Ramos (cell line): Measurements from ENCODE around the gene CLSTN3.

ENCODE experiments used
- in situ Hi-C: fragments of 300-500 bp; cut with MboI; formaldehyde crosslinking; loops from one replicate; pipeline ENCODE4 v1.14.3; 2022; ENCODE audit warnings: low sequenced_read_pairs; ENCODE audit not compliant: unreplicated experiment

CLSTN3 gene

DNA sequence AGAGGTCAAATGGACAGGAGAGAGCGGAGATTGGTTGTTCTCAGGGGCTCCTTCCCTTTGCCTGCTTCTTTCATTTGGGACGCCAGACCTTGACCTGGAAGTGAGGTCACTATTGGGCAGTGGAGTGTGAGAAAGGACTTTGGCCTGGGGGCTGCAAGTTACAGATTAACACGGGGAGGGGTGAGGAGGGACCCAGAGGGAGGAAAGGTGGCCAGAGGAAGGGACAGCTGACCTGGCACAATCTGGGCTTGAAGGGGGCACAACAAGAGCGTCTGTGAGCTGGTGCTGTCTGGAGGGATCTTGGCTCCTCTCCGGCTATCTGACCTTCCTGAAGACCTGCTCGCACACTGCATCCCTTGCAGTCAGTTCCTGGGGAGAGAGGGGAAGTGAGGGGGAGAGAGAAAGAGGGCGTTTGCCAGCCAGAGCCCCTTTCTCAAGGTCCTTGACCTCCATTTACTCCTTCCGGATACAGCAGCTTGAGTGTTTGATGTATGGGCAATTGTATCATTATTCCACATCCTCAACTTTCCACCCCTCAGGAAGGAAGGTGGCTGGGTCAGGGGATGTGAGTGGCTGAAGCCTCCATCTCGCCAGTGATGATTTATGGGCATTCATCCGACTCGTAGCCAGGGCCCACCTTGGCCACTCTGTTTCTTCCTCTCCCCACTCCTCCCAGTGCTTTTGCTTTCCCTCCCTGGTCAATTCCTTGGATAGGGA is 6.2 kb upstream of the CLSTN3 start:
- in situ Hi-C loops = no loop called here

DNA sequence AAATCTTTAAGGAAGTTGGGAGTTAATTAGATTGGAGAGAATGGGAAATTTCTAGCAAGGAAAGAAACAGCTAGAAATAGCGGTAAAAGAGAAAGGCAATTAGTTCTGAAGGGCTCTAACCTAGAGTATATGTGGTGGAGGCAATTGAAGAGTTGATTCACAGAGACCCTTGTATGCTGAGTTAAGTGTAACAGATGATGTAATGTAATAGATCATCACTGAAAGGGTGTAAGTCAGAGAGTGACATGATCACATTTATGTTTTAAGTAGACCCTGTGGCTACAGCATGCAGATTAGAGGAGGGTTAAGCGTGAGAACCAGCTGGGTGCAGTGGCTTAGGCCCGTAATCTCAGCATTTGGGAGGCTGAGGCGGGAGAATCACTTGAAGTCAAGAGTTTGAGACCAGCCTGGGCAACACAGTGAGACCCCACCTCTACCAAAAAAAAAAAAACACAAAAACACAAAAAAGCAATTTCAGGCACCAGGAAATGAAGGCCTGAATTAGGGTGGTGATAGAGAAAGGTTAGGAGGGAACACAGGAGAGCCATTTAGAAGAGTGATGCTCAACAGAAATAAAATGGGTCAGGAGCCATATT is 4.4 kb upstream of the CLSTN3 start:
- in situ Hi-C loops = no loop called here

DNA sequence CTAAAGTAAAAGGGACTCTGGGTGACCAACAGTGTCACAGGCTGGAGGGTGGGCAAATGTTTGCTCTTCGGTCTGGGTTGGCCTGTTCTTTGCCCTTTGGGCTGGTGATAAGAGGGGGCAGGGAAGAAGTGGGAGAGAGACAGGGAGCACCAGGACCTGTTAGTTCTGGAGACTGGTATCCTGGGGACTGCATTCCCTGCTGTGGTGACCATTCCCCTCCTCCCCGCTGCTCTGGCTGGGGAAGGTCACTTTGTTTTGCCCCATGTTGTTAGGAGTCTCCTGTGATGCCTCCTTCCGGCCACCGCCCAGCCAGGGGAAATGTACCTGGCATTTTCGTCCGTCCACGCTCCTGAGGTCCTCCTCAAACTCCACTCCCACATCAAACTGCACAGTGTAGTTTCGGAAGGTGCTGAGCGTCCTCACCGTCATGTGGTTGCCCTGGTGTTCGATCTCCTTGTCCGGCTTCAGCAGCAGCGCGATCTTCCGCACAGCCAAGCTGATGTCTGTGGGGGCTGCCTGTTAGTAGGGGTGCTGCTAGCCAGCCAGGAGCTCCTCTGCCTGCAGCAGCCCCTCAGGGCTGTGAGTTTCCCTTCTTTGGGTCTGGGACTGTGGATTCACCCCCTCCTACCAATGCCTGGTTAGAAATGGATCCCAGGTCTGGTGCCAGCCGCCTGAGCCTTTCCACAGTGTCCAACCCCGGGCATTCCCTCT is 2.1 kb upstream of the CLSTN3 start:
- in situ Hi-C loops = no loop called here

DNA sequence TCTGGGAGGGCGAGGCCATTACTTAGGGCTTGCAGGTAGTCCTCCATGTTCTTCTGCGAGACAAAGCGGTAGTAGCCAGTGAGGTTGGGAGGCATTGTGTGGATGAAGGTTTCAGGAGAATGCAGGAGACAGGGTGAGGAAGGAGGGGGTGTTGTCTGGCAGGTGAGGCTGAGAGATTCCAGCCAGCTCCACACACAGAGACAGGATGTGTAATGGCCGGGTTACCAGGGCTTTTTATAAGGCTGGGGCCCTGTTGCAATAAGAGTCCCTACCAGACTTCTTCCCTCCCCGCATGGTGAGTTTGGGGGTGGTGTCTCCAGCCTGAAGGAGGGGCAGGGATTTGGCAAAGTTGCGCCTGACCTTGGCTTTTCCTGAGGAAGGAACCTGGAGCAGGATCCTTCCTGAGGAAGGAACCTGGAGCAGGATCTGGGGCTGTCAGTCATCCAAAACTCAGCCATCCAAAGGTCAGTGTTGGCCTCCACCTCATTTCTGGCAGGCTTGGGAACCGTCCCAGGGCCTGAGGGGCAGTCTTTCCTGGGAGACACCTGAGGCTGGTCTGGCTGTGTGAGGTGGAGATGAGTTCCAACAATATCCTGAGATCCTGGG is 1.4 kb upstream of the CLSTN3 start, which contains the start of gene RBP5:
RBP5 (minus strand) TSS at position 209 of the 606 bp plus-strand sequence; CDS start at position 95, 114 bp downstream.
- in situ Hi-C loops = no loop called here

DNA sequence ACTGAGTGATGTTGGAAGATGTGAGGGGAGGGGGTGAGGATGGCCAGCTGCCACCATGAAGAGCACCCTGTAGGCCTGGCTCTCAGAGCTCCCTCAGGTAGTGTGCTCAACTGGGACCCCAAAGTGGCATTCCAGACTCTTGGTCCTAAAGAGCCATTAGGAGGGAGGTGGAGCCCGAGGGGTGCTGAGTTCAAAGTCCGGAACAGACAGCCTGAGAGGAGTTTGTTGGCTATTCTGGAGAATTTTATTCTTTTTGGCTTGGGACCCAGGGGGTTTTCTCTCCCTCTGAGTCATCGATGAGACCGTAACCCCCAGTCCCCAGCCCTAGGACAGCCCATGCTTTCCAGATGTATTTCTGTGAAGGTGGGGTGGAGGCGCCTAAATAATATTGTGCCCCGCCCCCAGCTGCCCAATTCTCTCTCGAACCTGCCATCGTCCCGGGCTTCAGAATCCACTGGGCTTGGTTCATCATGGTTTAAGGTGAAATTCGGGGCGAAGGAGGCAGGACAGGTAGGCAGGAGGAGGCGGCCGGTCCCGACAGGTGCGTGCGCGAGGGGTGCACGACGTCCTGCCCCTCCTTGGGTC is 792 bp upstream of the CLSTN3 start:
- in situ Hi-C loops = no loop called here

DNA sequence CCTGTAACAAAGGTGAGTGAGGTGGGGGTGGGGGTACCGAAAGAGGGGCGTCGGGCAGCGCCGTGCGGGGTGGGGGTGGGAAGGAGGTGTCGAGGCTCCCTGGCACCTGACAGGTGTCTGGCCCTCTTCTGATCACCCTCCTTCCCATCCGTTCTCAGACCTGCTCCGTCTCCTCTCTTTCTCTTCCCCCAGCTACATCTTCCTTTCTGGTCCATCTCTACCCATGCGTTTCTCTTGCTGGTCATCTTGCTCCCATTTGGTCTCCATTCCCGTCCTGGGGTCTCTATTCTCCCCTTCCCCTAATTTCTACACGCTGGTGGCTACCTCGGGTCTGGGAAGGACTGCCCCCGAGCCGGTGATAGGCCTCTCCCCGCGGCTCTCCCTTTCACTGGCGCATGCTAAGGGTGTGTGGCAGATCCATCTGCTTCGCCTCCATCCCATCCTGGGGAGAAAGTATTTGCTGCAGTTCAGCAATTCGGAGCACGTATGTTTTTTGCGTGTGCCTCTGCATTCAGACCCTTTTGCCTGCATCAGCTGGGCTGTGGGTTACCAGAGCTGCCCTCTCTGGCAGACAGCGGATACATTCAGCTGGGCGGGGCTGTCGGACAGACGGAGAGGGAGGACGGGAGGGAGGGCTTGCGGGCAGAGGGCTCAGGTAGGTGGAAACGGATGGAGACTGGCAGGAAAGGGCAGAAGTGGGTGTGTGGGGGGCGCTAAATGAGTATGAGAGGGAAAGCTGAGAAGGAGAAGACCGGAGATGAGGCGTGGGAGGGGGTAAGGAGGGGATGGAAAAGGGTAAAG is 730 bp downstream of the CLSTN3 start:
- in situ Hi-C loops = no loop called here

DNA sequence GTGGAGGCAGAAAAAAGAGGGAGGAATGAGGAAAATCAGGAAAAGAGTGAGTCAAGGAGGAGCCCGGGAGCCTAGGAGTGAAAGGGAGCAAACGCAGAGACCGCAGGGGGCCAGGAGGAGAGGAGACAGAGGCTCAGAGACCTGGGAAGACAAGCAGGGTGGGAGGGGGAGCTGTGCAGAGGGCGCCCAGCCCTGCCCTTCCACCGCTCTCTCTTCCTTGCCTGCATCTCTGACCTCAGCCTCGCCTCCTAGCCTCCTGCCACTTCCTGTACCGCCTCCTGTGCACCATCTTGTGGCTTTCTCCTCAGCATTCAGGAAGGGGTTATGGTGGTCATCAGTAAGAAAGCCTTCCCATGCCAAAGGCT is 1.3 kb downstream of the CLSTN3 start:
- in situ Hi-C loops = no loop called here

DNA sequence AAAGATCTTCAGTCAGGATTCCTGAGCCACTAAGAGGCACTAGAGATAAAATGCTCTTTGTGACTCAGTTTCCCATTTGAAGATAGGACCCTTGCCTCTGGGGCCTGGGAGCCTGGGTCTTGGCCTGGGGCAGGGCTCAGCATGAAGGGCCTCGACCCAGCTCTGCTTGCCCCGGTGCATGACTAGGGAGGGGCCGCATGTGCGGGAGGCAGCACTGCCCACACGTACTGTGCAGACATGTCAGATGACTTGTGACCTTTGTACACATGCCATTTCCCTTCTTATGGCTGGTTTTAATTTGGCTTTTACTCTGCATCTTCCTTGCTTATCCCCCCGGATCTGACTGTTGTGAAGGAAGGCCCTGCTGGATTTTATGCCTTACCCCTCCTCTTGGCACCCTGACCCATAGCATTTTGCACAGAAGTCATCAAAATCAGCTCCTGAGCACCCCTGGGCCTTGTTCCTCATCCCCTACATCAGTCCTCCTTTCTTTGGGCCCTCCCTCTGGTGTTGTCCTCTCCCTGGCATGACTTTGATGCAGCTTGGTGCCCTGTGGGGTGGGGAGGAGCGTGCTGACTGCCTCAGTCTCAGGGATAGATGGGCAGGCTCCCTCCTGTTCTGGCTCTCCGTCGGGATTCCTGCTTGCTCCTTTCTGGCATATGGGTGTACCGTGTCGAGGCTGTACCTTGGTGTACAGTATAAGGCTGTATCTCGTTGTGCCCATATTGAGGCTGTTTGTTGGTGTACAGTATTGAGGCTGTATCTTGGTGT is 4.4 kb downstream of the CLSTN3 start:
- in situ Hi-C loops = no loop called here

DNA sequence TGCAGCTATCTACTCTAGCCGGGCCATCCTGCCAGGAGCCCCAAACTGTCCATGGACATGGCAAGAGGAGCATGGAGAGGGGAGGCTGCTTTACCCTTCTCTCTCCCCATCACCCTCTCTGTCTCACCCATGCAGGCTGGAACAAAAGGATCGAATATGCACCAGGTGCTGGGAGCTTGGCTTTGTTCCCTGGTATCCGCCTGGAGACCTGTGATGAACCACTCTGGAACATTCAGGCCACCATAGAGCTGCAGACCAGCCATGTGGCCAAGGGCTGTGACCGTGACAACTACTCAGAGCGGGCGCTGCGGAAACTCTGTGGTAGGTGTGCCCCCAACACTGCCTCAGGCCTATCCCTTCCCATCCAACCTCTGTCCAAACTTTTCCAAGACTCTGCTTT is 5.9 kb downstream of the CLSTN3 start:
- in situ Hi-C loops = no loop called here

DNA sequence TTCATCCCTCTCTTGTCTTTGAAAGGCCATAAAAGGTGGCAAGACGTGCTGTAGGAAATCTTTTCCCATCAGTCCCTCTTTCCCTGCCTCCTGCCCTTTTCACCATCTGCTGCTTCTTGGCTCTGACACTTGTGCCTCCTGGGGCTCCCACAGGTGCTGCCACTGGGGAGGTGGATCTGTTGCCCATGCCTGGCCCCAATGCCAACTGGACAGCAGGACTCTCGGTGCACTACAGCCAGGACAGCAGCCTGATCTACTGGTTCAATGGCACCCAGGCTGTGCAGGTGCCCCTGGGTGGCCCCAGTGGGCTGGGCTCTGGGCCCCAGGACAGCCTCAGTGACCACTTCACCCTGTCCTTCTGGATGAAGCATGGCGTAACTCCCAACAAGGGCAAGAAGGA is 6.5 kb downstream of the CLSTN3 start:
- in situ Hi-C loops = no loop called here

DNA sequence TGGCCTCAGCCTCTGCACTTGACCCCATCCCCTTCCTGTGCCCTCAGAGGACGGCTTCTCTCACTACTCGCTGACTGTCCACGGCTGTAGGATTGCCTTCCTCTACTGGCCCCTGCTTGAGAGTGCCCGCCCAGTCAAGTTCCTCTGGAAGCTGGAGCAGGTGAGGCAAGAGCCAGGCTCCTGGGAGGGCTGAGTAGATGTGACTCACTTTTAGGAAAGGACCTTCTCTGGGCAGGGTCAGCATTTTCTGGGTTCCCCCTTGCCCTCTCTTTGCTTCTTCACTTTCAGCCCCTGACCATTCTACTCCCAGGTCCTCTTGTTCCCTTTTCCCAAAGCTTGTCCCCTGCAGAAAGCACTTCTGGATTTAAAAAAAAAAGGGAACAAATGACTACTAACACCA is 7.7 kb downstream of the CLSTN3 start:
- in situ Hi-C loops = no loop called here

DNA sequence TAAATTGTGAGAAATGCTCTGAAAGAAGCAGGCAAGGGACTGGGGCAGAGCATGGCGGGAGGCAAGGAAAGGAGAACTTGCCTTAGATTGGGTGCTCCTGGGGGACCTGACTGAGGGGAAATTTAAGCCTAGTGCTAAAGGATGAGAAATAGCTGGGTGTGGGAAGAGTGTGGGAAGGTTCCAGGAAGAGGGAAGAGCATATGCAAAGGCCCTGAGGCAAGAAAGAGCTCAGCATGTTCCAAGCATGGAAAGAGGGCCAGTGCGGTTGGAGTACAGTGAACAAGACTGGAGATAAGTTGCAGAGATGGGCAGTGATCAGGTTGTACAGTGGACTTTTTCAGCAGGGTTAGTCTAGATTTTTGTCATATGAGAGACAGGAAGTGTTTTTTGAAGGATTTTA is 9.0 kb downstream of the CLSTN3 start:
- in situ Hi-C loops = no loop called here

DNA sequence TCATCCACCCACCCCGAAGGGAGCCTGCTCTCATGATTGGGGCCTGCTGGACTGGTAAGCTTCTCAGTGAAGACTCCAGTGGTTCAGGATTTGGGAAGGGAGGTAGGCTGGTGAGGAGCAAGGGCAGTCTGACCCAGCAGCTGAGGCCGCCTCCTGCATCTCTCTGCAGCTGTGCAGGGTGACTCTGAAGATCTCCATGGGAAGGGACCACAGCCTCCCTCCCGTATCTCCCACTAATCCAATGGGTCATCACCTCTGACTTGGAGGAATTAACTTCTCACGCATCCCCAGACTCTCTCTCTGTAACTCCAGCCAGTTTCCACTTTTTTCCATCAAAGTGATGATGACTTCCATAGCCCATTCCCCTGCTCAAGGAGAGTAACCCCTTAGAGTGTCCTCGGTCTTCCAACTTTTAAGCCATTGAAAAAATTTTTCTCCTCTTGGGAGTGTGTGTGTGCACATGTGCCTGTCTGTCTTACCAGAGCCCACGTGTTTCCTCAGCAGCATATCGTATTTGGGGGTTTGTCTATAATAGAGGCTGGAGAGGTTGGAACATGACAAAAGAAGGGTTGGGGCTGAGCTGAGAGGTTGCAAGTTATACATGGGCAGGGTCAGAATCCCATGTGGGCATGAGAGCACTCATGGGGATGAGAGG is 11.3 kb downstream of the CLSTN3 start:
- in situ Hi-C loops = no loop called here

DNA sequence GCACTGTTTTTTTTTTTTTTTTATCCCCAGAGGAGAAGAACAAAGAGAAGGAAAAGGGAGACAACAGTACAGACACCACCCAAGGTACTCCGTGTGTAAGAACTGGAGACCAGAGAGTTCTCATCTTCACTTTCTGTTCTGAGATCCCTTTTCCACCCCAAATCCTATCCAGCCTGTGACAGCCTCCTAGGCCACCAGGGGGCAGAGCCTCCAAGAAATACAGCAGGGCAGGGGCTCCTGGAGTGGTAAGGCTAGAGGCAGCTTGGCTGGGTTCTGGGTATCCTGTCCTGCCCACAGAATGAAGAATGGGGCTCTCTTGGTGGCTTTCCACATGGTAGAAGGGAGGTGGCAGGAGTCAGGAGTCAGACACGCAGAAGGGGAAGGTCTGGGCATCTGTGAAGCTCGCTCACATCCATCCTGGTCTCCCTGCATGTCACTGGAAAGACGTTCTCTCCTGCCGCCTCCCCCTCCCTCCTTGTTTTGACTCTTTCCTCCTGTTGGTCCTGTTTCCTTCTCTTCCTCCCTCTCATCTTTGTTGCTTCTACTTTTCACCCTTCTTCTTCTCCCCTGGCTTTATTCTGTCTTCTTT is 12.0 kb downstream of the CLSTN3 start:
- in situ Hi-C loops = no loop called here

DNA sequence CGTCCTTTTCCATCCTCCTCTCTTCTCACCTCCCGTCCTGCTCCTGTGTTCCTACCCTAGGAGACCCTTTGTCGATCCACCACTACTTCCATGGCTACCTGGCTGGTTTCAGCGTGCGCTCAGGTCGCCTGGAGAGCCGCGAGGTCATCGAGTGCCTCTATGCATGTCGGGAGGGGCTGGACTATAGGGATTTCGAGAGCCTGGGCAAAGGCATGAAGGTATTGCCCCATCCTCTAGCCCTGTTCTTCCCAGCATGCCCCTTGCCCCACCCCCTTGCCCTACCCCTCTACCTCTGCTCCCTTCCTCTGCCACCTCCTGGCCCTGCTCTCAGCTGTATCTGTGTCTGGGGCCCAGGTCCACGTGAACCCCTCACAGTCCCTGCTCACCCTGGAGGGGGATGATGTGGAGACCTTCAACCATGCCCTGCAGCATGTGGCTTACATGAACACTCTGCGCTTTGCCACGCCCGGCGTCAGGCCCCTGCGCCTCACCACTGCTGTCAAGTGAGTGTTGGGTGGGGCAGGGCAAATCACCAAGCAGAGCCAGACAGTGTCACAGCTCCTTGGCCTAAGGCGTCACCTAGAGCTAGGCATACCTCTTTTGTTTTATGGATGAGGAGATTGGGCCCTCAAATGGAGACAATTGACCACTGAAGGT is 12.8 kb downstream of the CLSTN3 start:
- in situ Hi-C loops = no loop called here

DNA sequence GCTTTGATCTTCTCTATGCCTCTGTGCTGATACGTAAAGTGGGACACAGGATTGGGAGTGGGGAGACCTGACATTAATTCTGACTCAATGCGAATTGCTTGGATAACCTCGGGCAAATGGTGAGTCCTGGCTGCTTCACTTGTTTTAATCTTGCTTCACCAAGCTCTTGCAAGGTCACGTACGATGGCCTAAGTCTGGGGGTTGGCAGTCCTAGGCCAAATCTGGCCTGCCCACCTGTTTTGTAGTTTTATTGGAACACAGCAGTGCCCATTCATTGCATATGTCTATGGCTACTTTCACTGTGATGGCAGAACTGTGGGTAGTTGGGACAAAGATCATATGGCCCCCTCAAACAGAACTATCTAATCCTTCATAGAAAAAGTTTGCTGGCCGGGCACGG is 13.4 kb downstream of the CLSTN3 start:
- in situ Hi-C loops = no loop called here

DNA sequence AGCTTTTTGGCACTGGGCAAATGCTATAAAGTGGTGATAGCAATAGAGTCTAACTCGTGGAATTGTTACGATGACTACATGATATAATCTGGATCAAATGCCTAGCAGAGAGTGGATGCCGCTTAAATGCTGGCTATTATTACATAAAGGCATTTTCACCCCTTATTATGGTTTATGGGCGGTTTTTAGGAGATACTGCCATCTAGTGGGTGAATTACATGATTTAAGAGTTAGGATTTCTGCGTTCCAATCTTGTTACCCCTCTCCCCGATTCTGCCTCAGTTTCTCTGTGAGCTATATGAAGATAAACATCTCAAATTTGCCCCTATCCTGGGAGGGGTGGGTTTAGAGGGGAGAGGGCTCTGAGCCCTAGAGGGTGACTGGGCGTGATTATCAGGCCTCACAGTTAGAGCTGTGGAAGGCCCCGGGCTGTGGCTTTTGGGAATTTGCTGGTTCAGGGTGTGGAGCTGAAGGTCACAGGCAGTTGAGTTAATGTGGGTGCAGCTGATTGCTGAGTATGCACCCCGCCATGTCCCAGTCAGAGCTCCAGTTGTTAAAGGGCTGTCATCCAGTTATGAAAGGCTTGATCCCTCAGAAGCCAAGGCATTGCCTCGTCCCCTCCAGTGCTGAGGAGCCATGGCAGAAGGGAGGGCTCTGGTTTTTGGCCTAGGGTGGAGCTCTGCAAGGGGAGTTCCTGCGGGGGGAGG is 14.4 kb downstream of the CLSTN3 start:
- in situ Hi-C loops = no loop called here
